T-helper 2 cell treated with Interferon-gamma antibody and Interleukin-4, amounts not matched to agents 5 μg/mL and 100 μg/mL, for 36 hours (primary cell): Measurements from ENCODE around the gene SLC9A8.
"Not testable (repeated sequence)": the region's sequence is repeated elsewhere in the genome, so short reads cannot be mapped to it uniquely, and the experiment has no call there.

Source experiments
- DNase-seq: peaks from one replicate; pipeline ENCODE4 v3.0.0; 2021; ENCODE audit warnings: low spot score
- H3K27ac Mint-ChIP-seq: one replicate; pipeline ENCODE4 v1.8.0; 2021; ENCODE audit warnings: mild to moderate bottlenecking, mixed read lengths
- H3K27me3 Mint-ChIP-seq: one replicate; pipeline ENCODE4 v1.8.0; 2021; ENCODE audit warnings: low read depth, mixed read lengths
- H3K36me3 Mint-ChIP-seq: one replicate; pipeline ENCODE4 v1.8.0; 2021; ENCODE audit warnings: low read depth, mixed read lengths
- H3K4me1 Mint-ChIP-seq: one replicate; pipeline ENCODE4 v1.8.0; 2021; ENCODE audit warnings: low read depth, mixed read lengths
- H3K4me3 Mint-ChIP-seq: one replicate; pipeline ENCODE4 v1.8.0; 2022; ENCODE audit warnings: mild to moderate bottlenecking, moderate library complexity, mixed read lengths
- H3K9me3 Mint-ChIP-seq: one replicate; pipeline ENCODE4 v1.8.0; 2021; ENCODE audit warnings: mixed read lengths

The SLC9A8 gene

DNA sequence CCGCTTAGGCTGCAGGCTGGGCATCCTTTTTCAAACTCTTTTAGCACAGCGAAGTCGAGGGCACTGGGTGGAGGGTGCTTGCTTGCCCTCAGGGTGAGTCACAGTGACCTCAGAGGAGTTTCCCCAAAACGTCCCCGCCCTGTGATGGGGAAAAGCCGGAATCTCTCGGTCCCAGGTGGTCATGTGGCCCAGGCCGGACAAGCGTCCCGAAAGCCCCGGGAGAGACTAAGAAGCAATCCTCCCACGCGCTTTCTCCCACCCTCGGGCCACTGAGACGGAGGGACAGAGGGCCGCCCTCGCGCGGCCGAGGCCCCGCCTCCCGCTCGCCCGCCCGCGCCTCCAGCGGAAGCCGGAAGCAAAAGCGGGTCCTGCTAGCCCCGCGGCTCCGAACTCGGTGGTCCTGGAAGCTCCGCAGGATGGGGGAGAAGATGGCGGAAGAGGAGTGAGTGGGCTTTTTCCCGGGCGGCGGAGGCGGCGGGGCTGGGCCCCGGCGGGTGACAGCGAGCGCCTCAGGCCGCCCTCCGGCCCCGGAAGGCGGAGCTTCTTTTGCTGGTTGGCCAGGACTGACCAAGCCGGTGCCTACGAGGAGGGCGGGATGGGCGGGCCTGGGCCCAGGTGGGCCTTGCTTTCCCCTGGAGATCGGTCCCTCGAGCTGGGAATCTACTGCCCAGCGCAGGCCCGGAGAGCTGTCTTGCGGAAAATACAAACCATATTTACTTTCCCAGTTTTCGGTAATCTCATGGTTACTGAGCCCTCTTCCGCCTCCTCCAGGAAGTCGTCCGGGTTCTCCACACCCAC lies at the start of gene SLC9A8:
Gene SLC9A8, plus strand, starts transcription at position 322 of the 798 bp plus-strand sequence. Its CDS starts 95 bp downstream, at position 417.
- peaks cover 33% of the 10 kb centered on the region for H3K36me3 Mint-ChIP-seq
- peaks cover 40% of the 10 kb centered on the region for H3K4me1 Mint-ChIP-seq
- H3K9me3 Mint-ChIP-seq = no peaks in the 10 kb centered on the region
- DNase-seq = peak; percentile 91
- peak within 1 kb of the TSS; percentile 95 for H3K27ac Mint-ChIP-seq
- peak within 1 kb of the TSS; percentile 94 for H3K4me3 Mint-ChIP-seq
- no peaks in the 10 kb centered on the region for H3K27me3 Mint-ChIP-seq

GRCh38 chr20:49762940-49763766 lies 49.5 kb upstream of the SLC9A8 start:
- Mint-ChIP-seq H3K9me3 (no peaks in the 10 kb centered on the region), H3K4me3 (no peak overlapping the region), H3K4me1 (peaks cover 17% of the 10 kb centered on the region), H3K27ac (no peak overlapping the region), H3K27me3 (peaks cover 52% of the 10 kb centered on the region), H3K36me3 (peaks cover 3% of the 10 kb centered on the region)
- no peak for DNase-seq

GRCh38 chr20:49765413-49765736 lies 47.3 kb upstream of the SLC9A8 start:
- Mint-ChIP-seq H3K36me3 (peaks cover 3% of the 10 kb centered on the region), H3K4me3 (no peak overlapping the region), H3K27ac (no peak overlapping the region), H3K4me1 (peaks cover 36% of the 10 kb centered on the region), H3K9me3 (no peaks in the 10 kb centered on the region), H3K27me3 (peaks cover 38% of the 10 kb centered on the region)
- no peak for DNase-seq

DNA sequence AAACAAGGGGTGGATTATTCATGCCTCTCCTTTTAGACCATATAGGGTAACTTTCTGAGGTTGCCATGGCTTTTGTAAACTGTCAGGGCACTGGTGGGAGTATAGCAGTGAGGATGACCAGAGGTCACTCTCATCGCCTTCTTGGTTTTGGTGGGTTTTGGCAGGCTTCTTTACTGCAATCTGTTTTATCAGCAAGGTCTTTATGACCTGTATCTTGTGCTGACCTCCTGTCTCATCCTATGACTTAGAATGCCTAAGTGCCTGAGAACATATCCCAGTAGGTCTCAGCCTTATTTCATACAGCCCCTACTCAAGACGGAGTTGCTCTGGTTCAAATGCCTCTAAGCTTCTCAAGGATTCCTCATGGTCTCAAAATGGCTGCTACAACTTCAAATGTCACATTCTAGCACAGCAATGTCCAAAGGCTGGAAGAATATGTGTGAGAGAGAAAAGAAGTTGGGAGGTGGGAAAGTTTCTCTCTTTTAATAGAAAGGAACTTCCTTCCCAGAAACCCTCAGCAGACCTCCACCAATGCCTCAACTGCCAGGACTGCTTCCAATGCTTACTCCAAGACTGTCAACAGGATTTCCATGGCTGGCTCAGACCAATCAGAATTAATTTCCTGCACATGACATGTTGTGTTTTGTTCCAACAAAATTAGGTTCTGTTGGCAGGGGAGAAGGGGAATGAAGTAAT lies 46.6 kb upstream of the SLC9A8 start:
- Mint-ChIP-seq H3K9me3 (no peaks in the 10 kb centered on the region), H3K36me3 (peaks cover 5% of the 10 kb centered on the region), H3K4me3 (no peak overlapping the region), H3K27me3 (peaks cover 34% of the 10 kb centered on the region), H3K27ac (no peak overlapping the region), H3K4me1 (peaks cover 42% of the 10 kb centered on the region)
- DNase-seq = no peak

DNA sequence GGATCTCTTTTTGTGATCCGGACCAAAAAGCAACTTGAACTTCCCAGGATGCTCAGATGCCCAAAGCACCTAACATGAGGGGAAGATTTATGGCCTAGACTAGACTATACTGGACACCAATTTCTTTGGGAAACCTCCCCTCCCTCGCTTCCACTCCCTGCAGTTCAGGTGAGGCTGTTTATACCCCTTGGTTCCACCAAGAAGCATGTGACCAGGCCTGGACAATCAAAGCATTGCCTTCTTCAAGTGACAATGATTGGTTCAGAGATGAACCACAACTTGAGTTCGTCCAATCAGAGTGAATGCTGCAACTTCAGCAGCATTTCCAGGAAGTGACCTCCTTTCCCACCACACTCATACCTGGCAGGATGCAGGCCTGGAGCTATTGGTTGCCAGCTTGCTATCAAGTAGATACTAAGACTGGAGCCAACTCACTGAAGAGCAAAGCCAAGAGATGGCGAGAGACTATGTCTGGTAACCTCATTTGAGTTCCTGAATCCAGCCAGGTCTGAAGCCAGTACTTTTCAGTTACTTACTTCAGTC lies 45.6 kb upstream of the SLC9A8 start:
- Mint-ChIP-seq H3K36me3 (peaks cover 5% of the 10 kb centered on the region), H3K27ac (no peak overlapping the region), H3K27me3 (peaks cover 26% of the 10 kb centered on the region), H3K4me1 (peaks cover 42% of the 10 kb centered on the region), H3K4me3 (no peak overlapping the region), H3K9me3 (no peaks in the 10 kb centered on the region)
- DNase-seq = no peak

GRCh38 chr20:49768204-49769047 lies 44.2 kb upstream of the SLC9A8 start:
- Mint-ChIP-seq H3K27me3 (peaks cover 21% of the 10 kb centered on the region), H3K36me3 (peaks cover 5% of the 10 kb centered on the region), H3K9me3 (no peaks in the 10 kb centered on the region), H3K27ac (peak overlapping the region; percentile 53), H3K4me3 (peak overlapping the region; percentile 77), H3K4me1 (peaks cover 42% of the 10 kb centered on the region)
- peak; percentile 31 for DNase-seq

DNA sequence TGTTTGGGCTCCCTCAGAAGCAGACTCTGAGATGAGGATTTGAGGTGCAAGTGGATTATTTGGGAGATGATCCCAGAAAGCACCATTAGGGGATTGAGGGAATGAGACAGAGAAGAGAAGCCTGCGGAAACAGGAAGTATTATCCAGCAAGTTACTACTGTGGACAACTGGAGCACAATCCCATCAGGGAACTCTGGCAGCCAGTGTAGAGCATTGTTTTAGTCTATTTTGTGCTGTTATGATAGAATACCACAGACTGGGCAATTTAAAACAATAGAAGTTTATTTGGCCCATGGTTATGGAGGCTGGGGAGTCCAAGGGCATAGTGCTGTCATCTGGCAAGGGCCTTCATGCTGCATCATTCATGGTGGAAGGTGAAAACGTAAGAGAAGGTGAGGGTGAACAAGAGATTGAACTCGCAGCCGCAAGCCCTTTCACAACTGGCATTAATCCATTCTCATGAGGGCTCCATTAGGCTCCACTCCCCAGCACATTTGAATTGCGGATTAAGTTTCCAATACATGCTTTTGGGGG lies 43.5 kb upstream of the SLC9A8 start:
- DNase-seq = no peak
- Mint-ChIP-seq H3K4me1 (peaks cover 42% of the 10 kb centered on the region), H3K4me3 (peak overlapping the region; percentile 62), H3K9me3 (no peaks in the 10 kb centered on the region), H3K36me3 (peaks cover 5% of the 10 kb centered on the region), H3K27me3 (peaks cover 15% of the 10 kb centered on the region), H3K27ac (peak overlapping the region; percentile 53)

- no peak for DNase-seq
Observed at GRCh38 chr20:49770634-49771033, 42.0 kb upstream of the SLC9A8 start.

GRCh38 chr20:49774213-49774612 lies 38.4 kb upstream of the SLC9A8 start:
- H3K4me3 Mint-ChIP-seq, DNase-seq, H3K27me3 Mint-ChIP-seq, H3K27ac Mint-ChIP-seq, H3K36me3 Mint-ChIP-seq, H3K9me3 Mint-ChIP-seq: not testable (repeated sequence)
- peaks cover 27% of the 10 kb centered on the region for H3K4me1 Mint-ChIP-seq

More at GRCh38 chr20:49770634-49771033, 42.0 kb upstream of the SLC9A8 start:
- peaks cover 13% of the 10 kb centered on the region for H3K27me3 Mint-ChIP-seq
- H3K27ac Mint-ChIP-seq = no peak overlapping the region
- no peaks in the 10 kb centered on the region for H3K9me3 Mint-ChIP-seq
- no peak overlapping the region for H3K4me3 Mint-ChIP-seq
- peaks cover 40% of the 10 kb centered on the region for H3K4me1 Mint-ChIP-seq
- peaks cover 5% of the 10 kb centered on the region for H3K36me3 Mint-ChIP-seq

DNA sequence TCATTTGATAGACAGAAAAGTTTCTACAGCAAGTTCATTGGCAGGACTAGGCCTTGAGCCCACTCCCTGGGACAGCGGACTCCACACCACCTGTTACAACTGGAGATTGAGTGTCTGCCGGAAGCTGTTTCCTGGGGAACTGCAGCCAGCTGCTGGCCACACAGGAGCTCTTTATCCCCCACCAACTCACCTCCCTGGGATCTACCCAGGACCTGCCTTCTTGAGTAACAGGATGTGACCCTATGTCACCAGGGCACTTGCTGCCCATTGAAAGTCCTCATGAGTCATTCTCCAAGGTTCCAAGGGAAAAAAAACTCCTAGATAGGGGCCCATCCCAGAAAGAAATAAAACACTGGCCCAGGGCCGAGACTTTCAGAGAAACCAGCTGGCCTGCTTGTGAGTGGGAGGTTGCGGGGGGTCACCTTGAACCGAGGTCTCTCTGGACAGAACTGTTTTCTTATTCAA lies 37.4 kb upstream of the SLC9A8 start:
- H3K9me3 Mint-ChIP-seq = no peaks in the 10 kb centered on the region
- peaks cover under 1% of the 10 kb centered on the region for H3K27me3 Mint-ChIP-seq
- no peak overlapping the region for H3K27ac Mint-ChIP-seq
- DNase-seq = no peak
- peaks cover 20% of the 10 kb centered on the region for H3K4me1 Mint-ChIP-seq
- peaks cover 3% of the 10 kb centered on the region for H3K36me3 Mint-ChIP-seq
- no peak overlapping the region for H3K4me3 Mint-ChIP-seq

- H3K4me3 Mint-ChIP-seq = no peak overlapping the region
- H3K4me1 Mint-ChIP-seq = peaks cover 26% of the 10 kb centered on the region
- H3K27me3 Mint-ChIP-seq = no peaks in the 10 kb centered on the region
Observed at GRCh38 chr20:49779972-49780371, 32.7 kb upstream of the SLC9A8 start.

DNA sequence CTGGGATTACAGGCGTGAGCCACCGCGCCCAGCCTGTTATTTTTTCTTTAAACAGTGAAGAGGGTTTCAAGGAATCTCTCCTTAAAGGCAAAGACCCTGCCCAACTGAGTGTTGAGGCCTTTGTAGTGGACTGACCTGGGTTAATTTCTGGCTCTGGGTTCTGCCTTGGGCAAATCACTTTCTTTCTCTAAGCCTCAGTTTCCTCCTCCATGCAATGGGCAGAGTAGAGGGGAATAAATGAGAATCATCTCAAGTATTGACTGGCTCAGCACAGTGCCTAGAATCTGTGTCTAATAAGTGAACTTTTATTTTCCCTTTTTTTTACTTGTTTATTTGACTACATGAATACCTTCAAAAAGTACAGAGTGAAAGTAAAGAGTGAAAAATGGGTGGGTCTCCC lies 31.0 kb upstream of the SLC9A8 start:
- H3K36me3 Mint-ChIP-seq = no peaks in the 10 kb centered on the region
- no peaks in the 10 kb centered on the region for H3K27me3 Mint-ChIP-seq
- H3K27ac Mint-ChIP-seq = peak overlapping the region; percentile 15
- DNase-seq = no peak
- peak overlapping the region; percentile 59 for H3K4me3 Mint-ChIP-seq
- peaks cover 3% of the 10 kb centered on the region for H3K9me3 Mint-ChIP-seq
- peaks cover 28% of the 10 kb centered on the region for H3K4me1 Mint-ChIP-seq

More at GRCh38 chr20:49779972-49780371, 32.7 kb upstream of the SLC9A8 start:
- Mint-ChIP-seq H3K9me3 (peaks cover 3% of the 10 kb centered on the region), H3K36me3 (no peaks in the 10 kb centered on the region), H3K27ac (no peak overlapping the region)
- no peak for DNase-seq

DNA sequence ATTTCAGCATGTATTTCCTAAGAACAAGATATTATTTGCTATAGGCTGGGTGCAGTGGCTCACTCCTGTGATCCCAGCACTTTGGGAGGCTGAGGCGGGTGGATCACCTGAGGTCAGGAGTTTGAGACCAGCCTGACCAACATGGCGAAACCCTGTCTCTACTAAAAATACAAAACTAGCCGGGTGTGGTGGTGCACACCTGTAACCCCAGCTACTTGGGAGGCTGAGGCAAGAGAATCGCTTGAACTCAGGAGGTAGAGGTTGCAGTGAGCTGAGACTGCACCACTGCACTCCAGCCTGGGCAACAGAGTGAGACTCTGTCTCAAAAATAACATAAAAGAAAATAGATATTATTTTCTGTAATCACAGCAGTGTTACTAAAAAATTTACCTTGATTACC lies 30.2 kb upstream of the SLC9A8 start:
- H3K27ac Mint-ChIP-seq, H3K27me3 Mint-ChIP-seq: not testable (repeated sequence)
- peak overlapping the region; percentile 24 for H3K4me3 Mint-ChIP-seq

More for the DNA sequence above, 30.2 kb upstream of the SLC9A8 start:
- not testable (repeated sequence) for DNase-seq, H3K36me3 Mint-ChIP-seq, H3K9me3 Mint-ChIP-seq
- peaks cover 28% of the 10 kb centered on the region for H3K4me1 Mint-ChIP-seq
